H1 (cell line): ENCODE results near the gene RNF149. TPM values are rescaled to one million over a fixed set of nuclear protein-coding genes. Genes with fewer than 3 reads are reported as not detected.

Source experiments
- CTCF ChIA-PET: fragments of 300-600 bp; sonication (Branson Sonifier 250); formaldehyde crosslinking; loops from one replicate; lab custom pipeline; 2021; ENCODE audit not compliant: partially characterized antibody; lab: Charles Lee
- POLR2A ChIA-PET: fragments of 300-600 bp; sonication (Branson Sonifier 250); formaldehyde crosslinking; loops from one replicate; lab custom pipeline; 2021; ENCODE audit warnings: inconsistent platforms; ENCODE audit not compliant: partially characterized antibody; lab: Charles Lee
- DNase-seq, 2 experiments: peaks; one replicate each; pipeline versions ENCODE4 v3.0.0 to v3.0.0-alpha.2; 2010 to 2022; ENCODE audit warnings: low spot score in 2 of 2, low read depth in 1 of 2, mixed read lengths in 1 of 2
- FAIRE-seq: peaks from 2 replicates; lab custom pipeline; 2011; peaks lifted over from hg19 to GRCh38; lab: Jason Lieb, UNC
- H2AFZ ChIP-seq: 2 replicates; pipeline ENCODE4 v1.8.1; 2012; ENCODE audit warnings: low read length, inconsistent platforms
- H2AK5ac ChIP-seq: 2 replicates; pipeline ENCODE4 v1.6.1; 2013; ENCODE audit warnings: low read depth, low read length
- H2BK120ac ChIP-seq: replicated peaks from 2 replicates; pipeline ENCODE3; 2013; ENCODE audit warnings: low read depth, low read length, inconsistent platforms
- H2BK12ac ChIP-seq: 2 replicates; pipeline ENCODE4 v1.6.1; 2013; ENCODE audit warnings: low read depth, low read length
- H2BK15ac ChIP-seq: 2 replicates; pipeline ENCODE4 v1.6.1; 2013; ENCODE audit warnings: low read length
- H2BK20ac ChIP-seq: 2 replicates; pipeline ENCODE4 v1.6.1; 2013; ENCODE audit warnings: low read length
- H2BK5ac ChIP-seq: 2 replicates; pipeline ENCODE4 v1.6.1; 2013; ENCODE audit warnings: low read depth, low read length
- H3K14ac ChIP-seq: 2 replicates; pipeline ENCODE4 v1.6.1; 2013; ENCODE audit warnings: inconsistent platforms; ENCODE audit not compliant: insufficient read length
- H3K18ac ChIP-seq: 2 replicates; pipeline ENCODE4 v1.6.1; 2013; ENCODE audit warnings: low read length; ENCODE audit errors: extremely low read depth
- H3K23ac ChIP-seq: 2 replicates; pipeline ENCODE4 v1.6.1; 2013; ENCODE audit warnings: inconsistent platforms; ENCODE audit not compliant: insufficient read length
- H3K23me2 ChIP-seq: 2 replicates; pipeline ENCODE4 v1.6.1; 2013; ENCODE audit warnings: low read depth, low read length
- H3K27ac ChIP-seq: 2 replicates; pipeline ENCODE4 v1.6.1; 2011; ENCODE audit warnings: low read depth, low read length, inconsistent platforms
- H3K27me3 ChIP-seq, 4 experiments: replicated peaks in 1 of 4; 1 replicate in 1 of 4; 2 replicates in 3 of 4; pipeline versions ENCODE4 v1.6.1 to v1.8.1; 2011 to 2013; ENCODE audit warnings: low read length in 3 of 4, mild to moderate bottlenecking in 3 of 4, inconsistent platforms in 2 of 4, mixed read lengths in 2 of 4, moderate library complexity in 1 of 4; ENCODE audit not compliant: control insufficient read depth in 3 of 4, insufficient read depth in 3 of 4; ENCODE audit errors: extremely low read depth in 1 of 4
- H3K36me3 ChIP-seq, 4 experiments: 2 replicates each; pipeline versions ENCODE4 v1.6.1 to v1.8.1; 2011 to 2013; ENCODE audit warnings: mild to moderate bottlenecking in 4 of 4, low read length in 3 of 4, moderate library complexity in 2 of 4, control low read depth in 1 of 4, inconsistent platforms in 1 of 4; ENCODE audit not compliant: insufficient read depth in 4 of 4, control insufficient read depth in 2 of 4
- H3K4ac ChIP-seq: replicated peaks from 2 replicates; pipeline ENCODE3; 2013; ENCODE audit warnings: low read length, low read depth, mixed read lengths, inconsistent platforms; ENCODE audit not compliant: insufficient read length
- H3K4me1 ChIP-seq, 4 experiments: replicated peaks in 1 of 4; 1 replicate in 1 of 4; 2 replicates in 3 of 4; pipeline versions ENCODE4 v1.6.1 to v1.8.1; 2011 to 2013; ENCODE audit warnings: low read length in 3 of 4, inconsistent platforms in 2 of 4, mixed read lengths in 1 of 4; ENCODE audit not compliant: insufficient read depth in 4 of 4, control insufficient read depth in 3 of 4
- H3K4me2 ChIP-seq, 2 experiments: 2 replicates each; pipeline versions ENCODE4 v1.6.1 to v1.8.1; 2011 to 2013; ENCODE audit warnings: low read depth in 2 of 2, low read length in 2 of 2, control low read depth in 1 of 2, inconsistent platforms in 1 of 2, mild to moderate bottlenecking in 1 of 2; ENCODE audit not compliant: insufficient read depth in 1 of 2
- H3K4me3 ChIP-seq, 4 experiments: fragments of 200-600, 300-600 bp in 1 of 4; sonication (generic), shearing (Covaris generic), sonication (Bioruptor Twin) in 1 of 4; 2 replicates each; pipeline versions ENCODE4 v1.5.1 to v1.8.1; 2011 to 2016; ENCODE audit warnings: low read length in 4 of 4, low read depth in 3 of 4, control low read depth in 2 of 4, inconsistent platforms in 2 of 4, mild to moderate bottlenecking in 2 of 4, mixed read lengths in 1 of 4, moderate library complexity in 1 of 4; ENCODE audit not compliant: insufficient read depth in 2 of 4; ENCODE audit errors: extremely low read depth in 1 of 4
- H3K56ac ChIP-seq: replicated peaks from 2 replicates; pipeline ENCODE3; 2013; ENCODE audit warnings: low read depth, mild to moderate bottlenecking, mixed read lengths, low read length, inconsistent platforms; ENCODE audit not compliant: insufficient read length
- H3K79me1 ChIP-seq: 2 replicates; pipeline ENCODE4 v1.6.1; 2013; ENCODE audit warnings: low read depth, low read length, control low read depth
- H3K79me2 ChIP-seq, 2 experiments: 2 replicates each; pipeline versions ENCODE4 v1.6.1 to v1.8.1; 2012 to 2013; ENCODE audit warnings: low read length in 2 of 2, mild to moderate bottlenecking in 2 of 2, inconsistent platforms in 1 of 2; ENCODE audit not compliant: insufficient read depth in 2 of 2, control insufficient read depth in 1 of 2
- H3K9ac ChIP-seq, 4 experiments: replicated peaks in 1 of 4; 1 replicate in 1 of 4; 2 replicates in 3 of 4; pipeline versions ENCODE4 v1.6.1 to v1.8.1; 2011 to 2013; ENCODE audit warnings: low read depth in 3 of 4, low read length in 3 of 4, control low read depth in 2 of 4, mild to moderate bottlenecking in 2 of 4, moderate library complexity in 2 of 4, inconsistent platforms in 1 of 4; ENCODE audit errors: extremely low read depth in 1 of 4
- H3K9me3 ChIP-seq, 2 experiments: 2 replicates each; pipeline versions ENCODE4 v1.6.1 to v1.8.1; 2012 to 2013; ENCODE audit warnings: mild to moderate bottlenecking in 2 of 2, moderate library complexity in 2 of 2, control low read depth in 1 of 2, inconsistent platforms in 1 of 2, low read depth in 1 of 2, low read length in 1 of 2, mixed read lengths in 1 of 2; ENCODE audit not compliant: insufficient read depth in 2 of 2
- H4K20me1 ChIP-seq, 2 experiments: replicated peaks in 1 of 2; 2 replicates each; pipeline versions ENCODE3 to v1.8.1; 2011 to 2013; ENCODE audit warnings: inconsistent platforms in 2 of 2, low read length in 2 of 2, mild to moderate bottlenecking in 1 of 2; ENCODE audit not compliant: insufficient read depth in 2 of 2, control insufficient read depth in 1 of 2
- H4K5ac ChIP-seq: 2 replicates; pipeline ENCODE4 v1.6.1; 2013; ENCODE audit warnings: low read length, low read depth, mixed read lengths, inconsistent platforms; ENCODE audit not compliant: insufficient read length
- H4K8ac ChIP-seq: 2 replicates; pipeline ENCODE4 v1.8.0; 2013; ENCODE audit warnings: mild to moderate bottlenecking, moderate library complexity, low read length, inconsistent platforms; ENCODE audit not compliant: insufficient read depth; ENCODE audit errors: extremely low read depth
- H4K91ac ChIP-seq: replicated peaks from 2 replicates; pipeline ENCODE3; 2013; ENCODE audit warnings: low read length, mixed read lengths, inconsistent platforms; ENCODE audit not compliant: insufficient read length
- NANOG ChIP-seq: IDR thresholded peaks from 2 replicates; pipeline ENCODE4 v1.6.1; 2011; ENCODE audit warnings: low read length, low read depth, mild to moderate bottlenecking, inconsistent platforms; ENCODE audit not compliant: insufficient read depth, poor library complexity, severe bottlenecking
- SUZ12 ChIP-seq: fragments of 200-600 bp; sonication (generic); IDR thresholded peaks from 2 replicates; pipeline ENCODE4 v1.6.1; 2012; ENCODE audit warnings: mild to moderate bottlenecking, inconsistent platforms, low read length, moderate library complexity, mixed read lengths
- USF2 ChIP-seq: IDR thresholded peaks from 2 replicates; pipeline ENCODE4 v1.6.1; 2011; ENCODE audit warnings: low read length, improper control_type of control experiment
- WGBS, 2 experiments: shearing (Covaris generic) in 1 of 2; methylation state at CpG; one replicate each; pipeline versions ENCODE4 v1.1.6 to v1.1.7; 2013 to 2015; ENCODE audit warnings: low lambda C conversion rate in 2 of 2, mixed read lengths in 2 of 2, inconsistent platforms in 1 of 2, low coverage in 1 of 2, missing lambda C conversion rate in 1 of 2; ENCODE audit not compliant: insufficient replicate concordance in 2 of 2, insufficient coverage in 1 of 2, insufficient read length in 1 of 2; ENCODE audit errors: extremely low coverage in 1 of 2, missing lambda C conversion rate in 1 of 2; 5-methylcytosine and 5-hydroxymethylcytosine counted together
- polyA plus RNA-seq, 7 experiments: library from polyadenylated mRNA; depleted of rRNA in 3 of 7; stranded (reverse) in 5 of 7; unstranded in 2 of 7; fragments of >200 nt in 5 of 7; fragments of 200-250 nt in 2 of 7; gene quantifications; 1 replicate in 5 of 7; 2 replicates in 1 of 7; 4 replicates in 1 of 7; pipeline versions ENCODE4 v1.2.1 to v1.2.3, GENCODE V29; 2011 to 2013; ENCODE audit warnings: missing spikeins in 2 of 7, mixed read lengths in 2 of 7
- total RNA-seq: library from RNA; stranded (reverse); fragmentation: NEBNext Ultra II Directional; extraction: Animal tissue kit (Norgen Biotek cat#: 25700); gene quantifications from 2 replicates; pipeline ENCODE4 v1.2.1, GENCODE V29; 2021
- TF ChIP-seq, protein P1 (sequence below), 3 experiments: IDR thresholded peaks; 1 replicate in 2 of 3; 2 replicates in 1 of 3; pipeline versions ENCODE4 v1.5.1 to v1.6.1; 2011; ENCODE audit warnings: low read length in 3 of 3, mild to moderate bottlenecking in 3 of 3, inconsistent platforms in 2 of 3, low read depth in 1 of 3, moderate library complexity in 1 of 3; ENCODE audit not compliant: insufficient read depth in 1 of 3; ENCODE audit errors: control extremely low read depth in 1 of 3

The RNF149 gene
- total and polyA plus RNA-seq, 2 of the 8 experiments (the other 6 are each of a cell fraction or from before 2014, with no cell fraction given) = 16.6 to 28.2 TPM

DNA sequence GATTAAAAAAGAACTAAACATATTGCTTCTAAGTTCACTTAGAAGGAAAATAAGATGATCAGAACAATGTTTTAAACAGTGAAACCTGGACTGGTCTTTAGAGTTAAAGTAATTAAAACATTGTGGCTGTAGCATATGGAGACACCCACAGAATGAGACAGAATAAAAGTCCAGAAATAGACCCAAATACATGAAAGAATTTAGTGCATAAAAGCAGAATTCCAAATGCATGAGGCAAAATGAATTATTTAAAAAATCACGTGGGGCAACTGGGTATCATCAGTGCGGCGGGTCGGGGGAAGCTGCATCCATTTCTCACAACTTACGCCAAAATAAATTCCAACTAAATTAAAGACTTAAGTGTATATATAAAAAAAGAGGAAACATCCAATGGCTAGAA lies 12.1 kb downstream of the RNF149 start:
- DNase-seq (no peak), FAIRE-seq (no peak)
- Histone ChIP-seq H3K79me2 (peaks cover 0 to 51% of the 10 kb centered on the region in 2 experiments; a peak in 3 of 4 replicates), H2AK5ac (no peak overlapping the region), H2BK15ac (no peak overlapping the region), H3K27me3 (no peaks in the 10 kb centered on the region), H2AFZ (no peak overlapping the region), H3K27ac (no peak overlapping the region), H3K14ac (no peak overlapping the region), H3K23me2 (no peaks in the 10 kb centered on the region), H3K4me2 (no peak overlapping the region), H2BK5ac (no peak overlapping the region), H4K8ac (no peak overlapping the region), H2BK120ac (no peak overlapping the region), H3K4me1 (no peaks in the 10 kb centered on the region), H3K56ac (no peak overlapping the region), H3K9me3 (no peaks in the 10 kb centered on the region), H3K9ac (no peak overlapping the region), H3K18ac (no peak overlapping the region), H3K4ac (no peak overlapping the region), H3K36me3 (peaks cover 0 to 15% (median 1%) of the 10 kb centered on the region in 4 experiments; a peak in 3 of 8 replicates), H3K4me3 (no peak overlapping the region), H4K91ac (no peak overlapping the region), H2BK12ac (no peak overlapping the region), H4K5ac (no peak overlapping the region), H3K79me1 (peaks cover 9% of the 10 kb centered on the region), H3K23ac (no peak overlapping the region), H4K20me1 (peaks cover 0 to 13% of the 10 kb centered on the region in 2 experiments), H2BK20ac (no peak overlapping the region)
- WGBS, 2 experiments = 91% methylated on average over 5 of the region's 5 CpGs; no CpG with 5 or more reads in 1 of the 2 experiments
- CTCF ChIA-PET = interaction anchor here (0.6 to 1.5 kb wide), 3 partner anchors 19 to 694 kb away, joined by 3 to 4 read pairs (median 4); no protein-coding TSS in a partner anchor
- POLR2A ChIA-PET = interaction anchor here (1.8 kb wide), 1 partner anchor 25 kb away, joined by 4 read pairs; no protein-coding TSS in a partner anchor
- TF ChIP-seq SUZ12 = no peak
- no peak for TF ChIP-seq USF2
- no peak for TF ChIP-seq NANOG
- TF ChIP-seq, protein P1, sequence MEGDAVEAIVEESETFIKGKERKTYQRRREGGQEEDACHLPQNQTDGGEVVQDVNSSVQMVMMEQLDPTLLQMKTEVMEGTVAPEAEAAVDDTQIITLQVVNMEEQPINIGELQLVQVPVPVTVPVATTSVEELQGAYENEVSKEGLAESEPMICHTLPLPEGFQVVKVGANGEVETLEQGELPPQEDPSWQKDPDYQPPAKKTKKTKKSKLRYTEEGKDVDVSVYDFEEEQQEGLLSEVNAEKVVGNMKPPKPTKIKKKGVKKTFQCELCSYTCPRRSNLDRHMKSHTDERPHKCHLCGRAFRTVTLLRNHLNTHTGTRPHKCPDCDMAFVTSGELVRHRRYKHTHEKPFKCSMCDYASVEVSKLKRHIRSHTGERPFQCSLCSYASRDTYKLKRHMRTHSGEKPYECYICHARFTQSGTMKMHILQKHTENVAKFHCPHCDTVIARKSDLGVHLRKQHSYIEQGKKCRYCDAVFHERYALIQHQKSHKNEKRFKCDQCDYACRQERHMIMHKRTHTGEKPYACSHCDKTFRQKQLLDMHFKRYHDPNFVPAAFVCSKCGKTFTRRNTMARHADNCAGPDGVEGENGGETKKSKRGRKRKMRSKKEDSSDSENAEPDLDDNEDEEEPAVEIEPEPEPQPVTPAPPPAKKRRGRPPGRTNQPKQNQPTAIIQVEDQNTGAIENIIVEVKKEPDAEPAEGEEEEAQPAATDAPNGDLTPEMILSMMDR (IDR thresholded peaks at IDR 0.05; ENCODE audit: control extremely low read depth in 1 of 3, insufficient read depth in 1 of 3, low read depth in 1 of 3, low read length in 3 of 3) = no peak
